WTC11 (cell line): ENCODE results near the gene SEZ6L. TPM values are rescaled to one million over a fixed set of nuclear protein-coding genes. Genes with fewer than 3 reads are reported as not detected.

Experiments used
- ATAC-seq: fragments of 200-7000 bp; cut with Tn5 transposase; 2 replicates; pipeline ENCODE4 v1.10.0; 2021; ENCODE audit warnings: mild to moderate bottlenecking, moderate library complexity
- CTCF ChIA-PET: fragments of 300-600 bp; sonication (Branson Sonifier 250); formaldehyde crosslinking; loops from one replicate; lab custom pipeline; 2021; ENCODE audit warnings: antibody characterized with exemption; lab: Charles Lee
- POLR2A ChIA-PET: fragments of 350-600 bp; sonication (Branson Sonifier 250); formaldehyde crosslinking; loops from one replicate; lab custom pipeline; 2021; ENCODE audit warnings: antibody characterized with exemption; lab: Charles Lee
- DNase-seq: peaks from one replicate; pipeline ENCODE4 v3.0.0; 2021; ENCODE audit warnings: low spot score
- H3K27ac Mint-ChIP-seq: 2 replicates; pipeline ENCODE4 v1.8.0; 2021; ENCODE audit warnings: mixed read lengths
- H3K27me3 Mint-ChIP-seq: 2 replicates; pipeline ENCODE4 v1.8.0; 2021; ENCODE audit warnings: low read depth, mild to moderate bottlenecking, moderate library complexity, mixed read lengths
- H3K36me3 Mint-ChIP-seq: 2 replicates; pipeline ENCODE4 v1.8.0; 2021; ENCODE audit warnings: mixed read lengths
- H3K4me1 Mint-ChIP-seq: 2 replicates; pipeline ENCODE4 v1.8.0; 2022; ENCODE audit warnings: mixed read lengths
- H3K4me3 Mint-ChIP-seq: 2 replicates; pipeline ENCODE4 v1.8.0; 2021; ENCODE audit warnings: mild to moderate bottlenecking, moderate library complexity, mixed read lengths
- H3K9me3 Mint-ChIP-seq: 2 replicates; pipeline ENCODE4 v1.8.0; 2021; ENCODE audit warnings: mixed read lengths
- AR ChIP-seq: fragments of 250-450 bp; sonication (Bioruptor Pico); IDR thresholded peaks from 2 replicates; pipeline ENCODE4 v1.9.0; 2021; ENCODE audit warnings: mild to moderate bottlenecking
- ATF2 ChIP-seq: sonication (generic); formaldehyde crosslinking; IDR thresholded peaks from 2 replicates; pipeline ENCODE4 v1.8.1; 2022; ENCODE audit warnings: low read depth, missing genetic modification reagents, borderline replicate concordance
- CTCF ChIP-seq: fragments of 200-600 bp; IDR thresholded peaks from 2 replicates; pipeline ENCODE4 v1.8.0; 2022; ENCODE audit warnings: antibody characterized with exemption
- EMX1 ChIP-seq: fragments of 250-450 bp; sonication (Bioruptor Pico); IDR thresholded peaks from 2 replicates; pipeline ENCODE4 v1.8.0; 2021; ENCODE audit warnings: mild to moderate bottlenecking
- ESRRA ChIP-seq: sonication (generic); formaldehyde crosslinking; IDR thresholded peaks from 2 replicates; pipeline ENCODE4 v1.8.1; 2022; ENCODE audit warnings: mild to moderate bottlenecking, missing genetic modification reagents, borderline replicate concordance
- FOXJ3 ChIP-seq: sonication (generic); formaldehyde crosslinking; IDR thresholded peaks from 2 replicates; pipeline ENCODE4 v1.9.0; 2021; ENCODE audit warnings: missing genetic modification reagents, mild to moderate bottlenecking, borderline replicate concordance
- FOXK1 ChIP-seq: sonication (generic); formaldehyde crosslinking; IDR thresholded peaks from 2 replicates; pipeline ENCODE4 v1.8.0; 2022; ENCODE audit warnings: mild to moderate bottlenecking, moderate library complexity, missing genetic modification reagents
- GABPB1 ChIP-seq: sonication (generic); formaldehyde crosslinking; IDR thresholded peaks from 2 replicates; pipeline ENCODE4 v1.8.1; 2023; ENCODE audit warnings: mild to moderate bottlenecking, missing genetic modification reagents
- HMGA2 ChIP-seq: fragments of 250-450 bp; sonication (Bioruptor Pico); IDR thresholded peaks from 2 replicates; pipeline ENCODE4 v1.4.0; 2021; ENCODE audit warnings: mild to moderate bottlenecking, moderate library complexity
- IRF1 ChIP-seq: sonication (generic); formaldehyde crosslinking; IDR thresholded peaks from 2 replicates; pipeline ENCODE4 v1.8.0; 2023; ENCODE audit warnings: missing genetic modification reagents
- IRF2 ChIP-seq: sonication (generic); formaldehyde crosslinking; IDR thresholded peaks from 2 replicates; pipeline ENCODE4 v1.8.0; 2022; ENCODE audit warnings: low read depth, missing genetic modification reagents, borderline replicate concordance
- NR2C2 ChIP-seq: sonication (generic); formaldehyde crosslinking; IDR thresholded peaks from 2 replicates; pipeline ENCODE4 v1.8.0; 2022; ENCODE audit warnings: mild to moderate bottlenecking, missing genetic modification reagents
- PRDM15 ChIP-seq: sonication (generic); formaldehyde crosslinking; IDR thresholded peaks from 2 replicates; pipeline ENCODE4 v1.8.0; 2022; ENCODE audit warnings: missing genetic modification reagents
- USF2 ChIP-seq: sonication (generic); formaldehyde crosslinking; IDR thresholded peaks from 2 replicates; pipeline ENCODE4 v1.8.1; 2023; ENCODE audit warnings: mild to moderate bottlenecking, missing genetic modification reagents, moderate library complexity
- ZNF396 ChIP-seq: fragments of 250-450 bp; sonication (Bioruptor Pico); IDR thresholded peaks from 2 replicates; pipeline ENCODE4 v1.8.0; 2021; ENCODE audit warnings: mild to moderate bottlenecking, moderate library complexity, borderline replicate concordance
- total RNA-seq: library from RNA; stranded (reverse); gene quantifications from 3 replicates; pipeline ENCODE4 v1.2.3, GENCODE V29; 2021

SEZ6L gene
- total RNA-seq, 1 experiment from 2014 or later, result 0.57 TPM

- ChIA-PET CTCF (interaction anchor here (0.7 to 1.3 kb wide), 2 partner anchors 62 to 64 kb away, joined by 3 to 4 read pairs; no protein-coding TSS in a partner anchor), POLR2A (no interaction called here)
- Mint-ChIP-seq H3K9me3 (peaks cover 8% of the 10 kb centered on the region), H3K27ac (no peak overlapping the region), H3K4me3 (no peak overlapping the region), H3K4me1 (no peaks in the 10 kb centered on the region), H3K36me3 (no peaks in the 10 kb centered on the region), H3K27me3 (peaks cover 5% of the 10 kb centered on the region)
- no peak for DNase-seq
- no peak for TF ChIP-seq USF2 (CRISPR knock-in tag)
- no peak for TF ChIP-seq ATF2 (CRISPR knock-in tag)
- TF ChIP-seq HMGA2 (CRISPR knock-in tag), result no peak
- no peak for TF ChIP-seq ZNF396 (CRISPR knock-in tag)
- TF ChIP-seq IRF1 (CRISPR knock-in tag), result no peak
- TF ChIP-seq FOXK1 (CRISPR knock-in tag), result no peak
- no peak for TF ChIP-seq FOXJ3 (CRISPR knock-in tag)
- TF ChIP-seq AR (CRISPR knock-in tag), result no peak
- no peak for ATAC-seq
These were observed 65.0 kb downstream of the SEZ6L start for GRCh38 chr22:26234296-26234695.

- ATAC-seq (no peak), DNase-seq (no peak)
- H3K9me3 Mint-ChIP-seq, result peaks cover under 1% of the 10 kb centered on the region; the same call in 1 of the 2 replicates
- H3K4me3 Mint-ChIP-seq, result no peak overlapping the region
- peaks cover 2% of the 10 kb centered on the region for H3K27me3 Mint-ChIP-seq
- TF ChIP-seq CTCF, result no peak
- TF ChIP-seq NR2C2 (CRISPR knock-in tag), result no peak
- TF ChIP-seq FOXJ3 (CRISPR knock-in tag), result no peak
- TF ChIP-seq GABPB1, result no peak
- TF ChIP-seq ZNF396 (CRISPR knock-in tag), result no peak
- no peak for TF ChIP-seq PRDM15
- TF ChIP-seq IRF2 (CRISPR knock-in tag), result no peak
- TF ChIP-seq ESRRA, result no peak
- no peak for TF ChIP-seq EMX1
- POLR2A ChIA-PET, result no interaction called here
- CTCF ChIA-PET, result interaction anchor here (2.5 kb wide), 1 partner anchor 64 kb away, joined by 9 read pairs; no protein-coding TSS in a partner anchor
- no peaks in the 10 kb centered on the region for H3K4me1 Mint-ChIP-seq
- H3K36me3 Mint-ChIP-seq, result no peaks in the 10 kb centered on the region
- H3K27ac Mint-ChIP-seq, result no peak overlapping the region
These were observed 66.7 kb downstream of the SEZ6L start for GRCh38 chr22:26235792-26236487.
